ENCODE measurements around the gene DDI1. TPM values are rescaled to one million over a fixed set of nuclear protein-coding genes. Genes with fewer than 3 reads are reported as not detected.

Gene DDI1
- total RNA-seq, 1 experiment from 2014 or later, result not detected

DNA sequence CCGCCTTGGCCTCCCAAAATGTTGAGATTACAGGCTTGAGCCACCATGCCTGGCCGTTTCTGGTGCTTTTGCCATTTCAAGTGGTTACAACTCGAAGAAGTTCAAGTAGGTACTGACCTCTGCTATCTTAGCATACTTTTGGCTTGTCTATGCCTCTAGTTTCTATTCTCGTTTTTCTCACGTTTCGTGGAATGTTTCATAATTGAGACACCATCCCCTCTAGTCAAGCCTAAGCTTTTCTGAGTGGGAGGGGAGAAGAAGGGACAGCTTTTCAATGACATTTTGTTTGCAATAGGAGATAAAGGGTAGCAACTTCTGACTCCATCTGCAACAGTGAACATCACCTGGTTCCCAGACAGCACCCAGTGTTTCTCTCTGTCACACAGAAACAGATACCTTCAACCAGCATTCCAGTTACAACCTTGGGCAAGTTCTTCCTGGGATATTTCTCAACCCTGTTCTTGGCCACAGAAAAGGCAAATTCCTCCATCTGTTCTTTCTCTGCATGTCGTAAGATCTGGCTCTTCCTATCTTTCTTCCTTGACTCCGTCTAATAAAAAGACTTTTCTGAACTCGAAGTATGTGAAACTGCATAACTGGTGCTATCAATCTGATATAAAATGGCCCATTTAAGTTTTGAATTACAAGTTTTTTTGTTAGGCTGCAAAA, 25.5 kb downstream of the DDI1 start:
- no peaks in the 10 kb centered on the region for H3F3A ChIP-seq (ENCODE audit: low read length, unreplicated experiment)
- H3K27me3 ChIP-seq (ENCODE audit: low read length), result peaks cover 30% of the 10 kb centered on the region; the same call in 1 of the 2 replicates
- no peaks in the 10 kb centered on the region for H3K4me1 ChIP-seq (ENCODE audit: insufficient read depth, low read length)
- DNase-seq, result no peak
- H3K36me3 ChIP-seq (ENCODE audit: low read depth, low read length), result no peaks in the 10 kb centered on the region
- no peak for TF ChIP-seq EZH2 (IDR thresholded peaks at IDR 0.05; ENCODE audit: low read length, unreplicated experiment)
- TF ChIP-seq EZH2phosphoT487 (IDR thresholded peaks at IDR 0.05; ENCODE audit: borderline replicate concordance, low read length), result no peak
- TF ChIP-seq, protein P1, sequence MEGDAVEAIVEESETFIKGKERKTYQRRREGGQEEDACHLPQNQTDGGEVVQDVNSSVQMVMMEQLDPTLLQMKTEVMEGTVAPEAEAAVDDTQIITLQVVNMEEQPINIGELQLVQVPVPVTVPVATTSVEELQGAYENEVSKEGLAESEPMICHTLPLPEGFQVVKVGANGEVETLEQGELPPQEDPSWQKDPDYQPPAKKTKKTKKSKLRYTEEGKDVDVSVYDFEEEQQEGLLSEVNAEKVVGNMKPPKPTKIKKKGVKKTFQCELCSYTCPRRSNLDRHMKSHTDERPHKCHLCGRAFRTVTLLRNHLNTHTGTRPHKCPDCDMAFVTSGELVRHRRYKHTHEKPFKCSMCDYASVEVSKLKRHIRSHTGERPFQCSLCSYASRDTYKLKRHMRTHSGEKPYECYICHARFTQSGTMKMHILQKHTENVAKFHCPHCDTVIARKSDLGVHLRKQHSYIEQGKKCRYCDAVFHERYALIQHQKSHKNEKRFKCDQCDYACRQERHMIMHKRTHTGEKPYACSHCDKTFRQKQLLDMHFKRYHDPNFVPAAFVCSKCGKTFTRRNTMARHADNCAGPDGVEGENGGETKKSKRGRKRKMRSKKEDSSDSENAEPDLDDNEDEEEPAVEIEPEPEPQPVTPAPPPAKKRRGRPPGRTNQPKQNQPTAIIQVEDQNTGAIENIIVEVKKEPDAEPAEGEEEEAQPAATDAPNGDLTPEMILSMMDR (conservative IDR thresholded peaks at IDR 0.05; ENCODE audit: low read depth, low read length), result no peak
- H3K79me2 ChIP-seq (ENCODE audit: low read length), result no peaks in the 10 kb centered on the region
- H3K4me2 ChIP-seq (ENCODE audit: low read length), result no peak overlapping the region
- CTCF ChIA-PET, result no interaction called here
- POLR2A ChIA-PET (ENCODE audit: unreplicated experiment), result no interaction called here
- no peaks in the 10 kb centered on the region for H3K9me2 ChIP-seq (replicated peaks; ENCODE audit: low read length)
- intact Hi-C loops (cut with micrococcal nuclease), result no loop called here
- H3K9me3 ChIP-seq (ENCODE audit: low read length), result no peaks in the 10 kb centered on the region
- H3K27ac ChIP-seq (ENCODE audit: low read length), result no peak overlapping the region
- no peaks in the 10 kb centered on the region for H4K20me1 ChIP-seq (ENCODE audit: low read length)
- ATAC-seq, result no peak
- no peak overlapping the region for H3K4me3 ChIP-seq (ENCODE audit: low read length)
- H3K9ac ChIP-seq (ENCODE audit: low read length), result no peak overlapping the region
- no TSS peak for BruUV-seq (replicated peaks)
- H2AFZ ChIP-seq (ENCODE audit: low read length), result no peak overlapping the region

DNA sequence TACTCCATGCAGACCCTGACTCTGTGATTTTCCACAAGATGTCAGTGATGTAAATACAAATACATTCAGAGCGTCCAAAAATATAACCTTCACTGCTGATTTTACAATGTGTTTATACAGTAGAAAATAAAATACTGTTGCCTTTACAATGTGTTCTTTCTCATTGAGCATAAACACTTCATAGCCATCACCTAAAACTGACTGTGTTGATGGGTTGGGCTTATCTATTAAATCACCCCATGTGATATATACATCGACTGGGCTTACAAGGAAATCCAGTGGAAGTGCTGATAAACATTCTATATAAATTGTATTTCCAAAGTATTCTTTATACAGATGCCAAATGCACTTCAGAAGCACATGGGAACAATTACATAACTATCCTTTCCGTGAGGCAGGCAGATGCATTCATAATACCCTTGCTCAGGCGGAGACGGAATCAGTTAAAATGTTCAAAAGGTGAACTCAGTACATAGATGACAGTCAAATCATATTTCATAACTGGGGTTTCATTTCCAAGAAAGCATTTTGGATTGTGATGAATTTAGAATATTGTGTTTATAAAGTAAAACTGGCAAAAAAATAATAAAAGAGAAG, 27.7 kb downstream of the DDI1 start:
- TF ChIP-seq EZH2phosphoT487 (IDR thresholded peaks at IDR 0.05; ENCODE audit: borderline replicate concordance, low read length) (no peak), EZH2 (IDR thresholded peaks at IDR 0.05; ENCODE audit: low read length, unreplicated experiment) (no peak)
- TF ChIP-seq, protein P1 (conservative IDR thresholded peaks at IDR 0.05; ENCODE audit: low read depth, low read length), result no peak
- H3K4me2 ChIP-seq (ENCODE audit: low read length), result no peak overlapping the region
- H3K4me3 ChIP-seq (ENCODE audit: low read length), result no peak overlapping the region
- H3K9me2 ChIP-seq (replicated peaks; ENCODE audit: low read length), result no peaks in the 10 kb centered on the region
- ChIA-PET CTCF (no interaction called here), POLR2A (ENCODE audit: unreplicated experiment) (no interaction called here)
- no peak overlapping the region for H3K9ac ChIP-seq (ENCODE audit: low read length)
- intact Hi-C loops (cut with micrococcal nuclease), result no loop called here
- H3K27ac ChIP-seq (ENCODE audit: low read length), result no peak overlapping the region
- H2AFZ ChIP-seq (ENCODE audit: low read length), result no peak overlapping the region
- no peaks in the 10 kb centered on the region for H3K79me2 ChIP-seq (ENCODE audit: low read length)
- H3K4me1 ChIP-seq (ENCODE audit: insufficient read depth, low read length), result no peaks in the 10 kb centered on the region
- no peaks in the 10 kb centered on the region for H3K9me3 ChIP-seq (ENCODE audit: low read length)
- peaks cover 45% of the 10 kb centered on the region for H3K27me3 ChIP-seq (ENCODE audit: low read length)
- DNase-seq, result no peak
- no peaks in the 10 kb centered on the region for H3K36me3 ChIP-seq (ENCODE audit: low read depth, low read length)
- no peak for ATAC-seq
- no peaks in the 10 kb centered on the region for H3F3A ChIP-seq (ENCODE audit: low read length, unreplicated experiment)
- BruUV-seq (replicated peaks), result no TSS peak
- H4K20me1 ChIP-seq (ENCODE audit: low read length), result no peaks in the 10 kb centered on the region

DNA sequence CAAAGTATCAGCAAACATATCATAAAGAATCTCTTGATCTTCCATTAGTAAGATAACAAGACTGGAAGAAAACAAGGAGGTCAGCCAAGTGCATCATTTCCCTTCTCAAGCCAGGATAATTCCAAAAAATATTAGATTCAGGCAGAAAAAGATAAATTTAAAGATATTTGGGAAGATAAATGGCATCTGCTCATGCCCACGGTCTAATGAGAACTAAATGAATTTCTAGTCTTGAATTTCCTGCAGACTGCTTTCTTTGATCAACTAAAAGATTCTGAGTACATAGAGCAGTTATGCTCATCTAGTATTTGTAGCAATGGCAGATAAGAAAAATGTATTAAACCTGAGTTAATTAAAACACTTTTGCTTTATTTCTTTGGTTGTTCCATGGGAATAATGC, 31.1 kb downstream of the DDI1 start:
- H3K9me2 ChIP-seq (replicated peaks; ENCODE audit: low read length), result no peaks in the 10 kb centered on the region
- POLR2A ChIA-PET (ENCODE audit: unreplicated experiment), result no interaction called here
- H3K9ac ChIP-seq (ENCODE audit: low read length), result no peak overlapping the region
- no peak for ATAC-seq
- no peak overlapping the region for H3K27ac ChIP-seq (ENCODE audit: low read length)
- H3K79me2 ChIP-seq (ENCODE audit: low read length), result no peaks in the 10 kb centered on the region
- H3K36me3 ChIP-seq (ENCODE audit: low read depth, low read length), result no peaks in the 10 kb centered on the region
- H3K27me3 ChIP-seq (ENCODE audit: low read length), result peaks cover 23% of the 10 kb centered on the region
- CTCF ChIA-PET, result no interaction called here
- intact Hi-C loops (cut with micrococcal nuclease), result no loop called here
- H3K4me2 ChIP-seq (ENCODE audit: low read length), result no peak overlapping the region
- no peaks in the 10 kb centered on the region for H3K9me3 ChIP-seq (ENCODE audit: low read length)
- TF ChIP-seq EZH2 (IDR thresholded peaks at IDR 0.05; ENCODE audit: low read length, unreplicated experiment) (no peak), EZH2phosphoT487 (IDR thresholded peaks at IDR 0.05; ENCODE audit: borderline replicate concordance, low read length) (no peak)
- TF ChIP-seq, protein P1 (conservative IDR thresholded peaks at IDR 0.05; ENCODE audit: low read depth, low read length), result no peak
- H3K4me1 ChIP-seq (ENCODE audit: insufficient read depth, low read length), result no peaks in the 10 kb centered on the region
- no peaks in the 10 kb centered on the region for H4K20me1 ChIP-seq (ENCODE audit: low read length)
- no peak overlapping the region for H3K4me3 ChIP-seq (ENCODE audit: low read length)
- no peak overlapping the region for H2AFZ ChIP-seq (ENCODE audit: low read length)
- H3F3A ChIP-seq (ENCODE audit: low read length, unreplicated experiment), result no peaks in the 10 kb centered on the region
- no TSS peak for BruUV-seq (replicated peaks)
- DNase-seq, result no peak

Data from PC-3 (cell line).